ENCODE results near the gene HMOX1. TPM values are rescaled to one million over a fixed set of nuclear protein-coding genes. Genes with fewer than 3 reads are reported as not detected.

Gene HMOX1
- total RNA-seq, 1 donor from 2014 or later: 27.1 TPM

DNA sequence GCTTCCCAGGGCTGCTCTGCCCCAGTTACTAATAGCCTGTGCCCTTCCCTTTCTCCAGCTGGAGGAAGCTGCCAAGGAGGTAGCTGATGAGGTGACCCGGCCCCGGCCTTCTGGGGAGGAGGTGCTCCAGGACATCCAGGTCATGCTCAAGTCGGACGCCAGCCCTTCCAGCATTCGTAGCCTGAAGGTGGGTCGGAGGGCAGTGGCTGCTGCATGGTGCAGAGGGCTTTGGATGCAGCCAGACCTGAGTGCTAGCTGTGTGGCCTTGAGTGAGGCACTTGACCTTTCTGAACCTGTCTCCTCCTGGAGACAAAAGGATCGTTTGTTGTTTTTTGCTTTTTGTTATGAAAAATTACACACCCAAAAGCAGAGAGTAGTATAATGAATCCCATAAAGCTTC is 22.5 kb downstream of the HMOX1 start:
- Histone ChIP-seq H3K27me3 (no peaks in the 10 kb centered on the region), H3K4me1 (peaks cover 0 to 7% of the 10 kb centered on the region in 2 donors), H3K9me3 (no peaks in the 10 kb centered on the region), H3K36me3 (peaks cover 9 to 41% of the 10 kb centered on the region in 2 donors), H3K4me3 (no peak overlapping the region), H3K27ac (no peak overlapping the region)
- DNase-seq (ENCODE audit: low spot score in 2 of 2): no peak
- TF ChIP-seq, protein P1, sequence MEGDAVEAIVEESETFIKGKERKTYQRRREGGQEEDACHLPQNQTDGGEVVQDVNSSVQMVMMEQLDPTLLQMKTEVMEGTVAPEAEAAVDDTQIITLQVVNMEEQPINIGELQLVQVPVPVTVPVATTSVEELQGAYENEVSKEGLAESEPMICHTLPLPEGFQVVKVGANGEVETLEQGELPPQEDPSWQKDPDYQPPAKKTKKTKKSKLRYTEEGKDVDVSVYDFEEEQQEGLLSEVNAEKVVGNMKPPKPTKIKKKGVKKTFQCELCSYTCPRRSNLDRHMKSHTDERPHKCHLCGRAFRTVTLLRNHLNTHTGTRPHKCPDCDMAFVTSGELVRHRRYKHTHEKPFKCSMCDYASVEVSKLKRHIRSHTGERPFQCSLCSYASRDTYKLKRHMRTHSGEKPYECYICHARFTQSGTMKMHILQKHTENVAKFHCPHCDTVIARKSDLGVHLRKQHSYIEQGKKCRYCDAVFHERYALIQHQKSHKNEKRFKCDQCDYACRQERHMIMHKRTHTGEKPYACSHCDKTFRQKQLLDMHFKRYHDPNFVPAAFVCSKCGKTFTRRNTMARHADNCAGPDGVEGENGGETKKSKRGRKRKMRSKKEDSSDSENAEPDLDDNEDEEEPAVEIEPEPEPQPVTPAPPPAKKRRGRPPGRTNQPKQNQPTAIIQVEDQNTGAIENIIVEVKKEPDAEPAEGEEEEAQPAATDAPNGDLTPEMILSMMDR (IDR thresholded peaks at IDR 0.05): no peak
- intact Hi-C loops (cut with DNase I): no loop called here

DNA sequence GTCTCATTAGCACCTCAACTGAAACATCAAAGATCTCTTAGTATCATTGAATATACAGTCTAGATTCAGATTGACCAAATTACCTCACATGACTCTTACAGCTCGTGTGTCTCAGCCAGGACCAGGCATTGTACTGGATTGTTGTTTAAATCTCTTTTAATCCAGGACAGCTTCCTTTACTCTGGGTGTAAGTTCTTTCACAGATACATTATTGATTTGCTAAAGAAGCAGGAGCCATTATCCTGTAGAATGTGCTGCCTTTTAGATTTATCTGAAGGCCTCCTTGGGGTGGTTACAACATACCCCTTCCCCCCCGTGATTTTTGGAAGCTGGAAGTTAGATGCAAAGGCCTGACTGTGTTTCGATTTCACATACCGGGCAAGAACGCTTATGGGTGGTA is 23.3 kb downstream of the HMOX1 start:
- Histone ChIP-seq H3K27ac (no peak overlapping the region), H3K4me1 (peaks cover 0 to 7% of the 10 kb centered on the region in 2 donors), H3K4me3 (no peak overlapping the region), H3K27me3 (no peaks in the 10 kb centered on the region), H3K36me3 (peaks cover 14 to 49% of the 10 kb centered on the region in 2 donors), H3K9me3 (no peaks in the 10 kb centered on the region)
- TF ChIP-seq, protein P1 (IDR thresholded peaks at IDR 0.05): no peak
- intact Hi-C loops (cut with DNase I): no loop called here
- DNase-seq (ENCODE audit: low spot score in 2 of 2): no peak

DNA sequence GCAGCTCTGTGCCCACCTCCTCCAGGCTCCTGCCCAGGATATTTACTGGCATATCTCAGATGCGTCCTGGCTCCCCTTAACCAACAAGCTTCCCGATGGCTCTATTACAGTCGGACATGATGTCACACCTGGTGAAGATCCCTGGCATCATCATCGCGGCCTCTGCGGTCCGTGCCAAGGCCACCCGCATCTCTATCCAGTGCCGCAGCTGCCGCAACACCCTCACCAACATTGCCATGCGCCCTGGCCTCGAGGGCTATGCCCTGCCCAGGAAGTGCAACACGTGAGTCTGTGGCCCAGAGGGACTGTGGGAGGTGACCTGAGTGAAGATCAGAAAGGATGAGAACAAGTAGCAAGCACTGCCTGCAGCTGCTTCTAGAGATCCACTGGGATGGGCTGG is 25.5 kb downstream of the HMOX1 start:
- Histone ChIP-seq H3K4me3 (no peak overlapping the region), H3K27ac (no peak overlapping the region), H3K36me3 (peaks cover 26 to 70% of the 10 kb centered on the region in 2 donors), H3K4me1 (no peaks in the 10 kb centered on the region), H3K27me3 (no peaks in the 10 kb centered on the region), H3K9me3 (no peaks in the 10 kb centered on the region)
- TF ChIP-seq, protein P1 (IDR thresholded peaks at IDR 0.05): no peak
- intact Hi-C loops (cut with DNase I): no loop called here
- no peak for DNase-seq (ENCODE audit: low spot score in 2 of 2)

DNA sequence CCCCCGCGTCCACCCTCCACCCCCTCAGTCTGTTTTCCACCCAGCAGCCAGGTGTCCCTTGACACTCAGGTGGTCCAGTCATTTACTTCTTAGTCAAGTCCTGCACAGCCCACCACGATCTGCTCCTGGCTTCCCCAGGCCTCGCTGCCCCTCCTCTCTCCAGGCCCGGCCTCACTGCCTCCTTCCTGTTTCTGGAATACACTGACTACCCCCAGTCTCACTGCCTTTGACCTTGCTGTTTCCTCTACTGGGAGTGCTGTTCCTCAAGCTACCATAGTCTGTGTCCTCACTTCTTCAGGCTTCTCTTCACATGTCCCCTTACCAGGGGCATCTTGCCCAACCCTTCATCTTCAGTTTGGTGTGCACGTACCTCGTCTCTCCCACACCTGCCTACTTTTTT is 26.5 kb downstream of the HMOX1 start:
- no peaks in the 10 kb centered on the region for H3K4me1 ChIP-seq
- H3K27me3 ChIP-seq: no peaks in the 10 kb centered on the region
- H3K27ac ChIP-seq: no peak overlapping the region
- TF ChIP-seq, protein P1 (IDR thresholded peaks at IDR 0.05): no peak
- peaks cover 32 to 79% of the 10 kb centered on the region in 2 donors for H3K36me3 ChIP-seq
- intact Hi-C loops (cut with DNase I): no loop called here
- no peak overlapping the region for H3K4me3 ChIP-seq
- DNase-seq (ENCODE audit: low spot score in 2 of 2): no peak
- H3K9me3 ChIP-seq: no peaks in the 10 kb centered on the region

DNA sequence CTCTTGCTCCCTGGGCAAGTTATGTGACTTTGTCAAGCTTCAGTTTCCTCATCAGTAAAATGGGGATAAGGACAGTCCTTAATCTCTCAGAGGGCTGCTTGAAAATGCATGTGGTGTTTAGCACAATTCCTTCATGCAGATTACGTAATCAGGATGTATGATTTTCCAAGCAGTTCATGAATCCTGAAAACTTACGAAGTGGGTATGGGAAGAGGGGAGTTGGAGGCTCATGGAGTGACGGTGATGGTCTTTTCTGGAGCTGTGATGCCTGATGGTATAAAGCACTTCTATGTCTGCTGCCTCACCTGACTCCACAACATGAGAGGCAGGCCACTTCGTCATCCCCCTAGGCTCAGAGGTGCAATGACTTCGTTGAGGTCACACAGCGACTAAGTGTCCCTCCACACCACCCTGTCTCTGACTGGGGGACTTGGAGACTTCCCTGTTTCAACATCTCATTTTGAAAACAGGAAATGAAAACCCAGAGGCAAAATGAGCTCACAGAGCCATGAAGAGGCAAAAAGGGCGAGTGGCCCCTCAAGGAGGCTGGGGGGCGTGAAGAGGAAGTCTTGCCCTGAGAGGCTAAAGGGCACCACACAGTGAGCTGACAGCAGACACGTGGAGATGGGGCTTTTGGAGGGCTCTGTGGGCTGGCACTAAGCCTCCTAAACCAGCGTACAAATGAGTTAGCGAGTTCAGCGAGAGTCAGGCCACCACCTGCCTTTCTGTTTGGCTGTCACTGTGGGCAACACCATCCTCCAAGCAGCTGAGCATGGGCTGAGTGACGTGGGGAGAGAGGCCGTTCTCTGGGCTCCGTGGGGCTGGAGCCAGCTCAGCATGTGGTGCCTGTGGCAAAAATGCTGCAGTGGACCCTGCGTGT is 29.1 kb downstream of the HMOX1 start:
- TF ChIP-seq, protein P1 (IDR thresholded peaks at IDR 0.05): no peak
- H3K36me3 ChIP-seq: peaks cover 50 to 80% of the 10 kb centered on the region in 2 donors
- intact Hi-C loops (cut with DNase I): no loop called here
- peak in 1 of 2 donors; percentile 19 for DNase-seq (ENCODE audit: low spot score in 2 of 2)
- H3K4me1 ChIP-seq: no peaks in the 10 kb centered on the region
- no peaks in the 10 kb centered on the region for H3K27me3 ChIP-seq
- H3K9me3 ChIP-seq: no peaks in the 10 kb centered on the region
- no peak overlapping the region for H3K4me3 ChIP-seq
- H3K27ac ChIP-seq: no peak overlapping the region
